Peyer's patch (tissue), 4 donors: Measurements from ENCODE around the gene CECR2.

Experiments used
- CTCF ChIP-seq, 6 experiments: fragments of 450-650 bp in 4 of 6; fragments of 200-600 bp in 2 of 6; sonication (generic) in 1 of 6; IDR thresholded peaks; one replicate each; pipeline ENCODE4 v1.5.1; 2017 to 2019; ENCODE audit warnings: antibody characterized with exemption in 6 of 6, mild to moderate bottlenecking in 3 of 6, moderate library complexity in 1 of 6
- POLR2A ChIP-seq, 2 donors: fragments of 450-650 bp; IDR thresholded peaks; one replicate each; pipeline ENCODE4 v1.5.1; 2017; ENCODE audit warnings: antibody characterized with exemption in 2 of 2, mild to moderate bottlenecking in 2 of 2, moderate library complexity in 2 of 2

DNA sequence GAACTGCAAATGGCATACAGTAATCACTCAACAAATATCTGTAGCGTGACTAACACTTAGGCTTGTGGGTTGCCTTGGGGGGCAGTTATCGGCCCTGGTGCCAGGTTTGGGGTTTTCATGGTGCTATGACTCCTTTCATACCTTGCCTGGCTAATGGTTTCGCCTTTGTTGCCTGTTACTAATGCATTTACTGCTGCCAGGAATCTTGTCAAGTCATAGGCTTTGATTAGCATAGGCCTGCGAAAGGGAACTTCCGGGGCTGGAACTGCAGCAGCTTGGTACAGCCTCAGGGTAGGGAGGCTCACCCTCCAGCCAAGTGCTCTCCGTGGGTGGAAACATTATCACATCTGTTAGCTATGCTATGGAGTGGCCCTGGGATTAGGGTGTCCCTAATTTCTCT is 207.2 kb downstream of the CECR2 start:
- TF ChIP-seq CTCF (IDR thresholded peaks at IDR 0.05) (no peak), POLR2A (IDR thresholded peaks at IDR 0.05) (no peak)
